ENCODE data around the gene SLC25A45. TPM values are rescaled to one million over a fixed set of nuclear protein-coding genes. Genes with fewer than 3 reads are reported as not detected.

The SLC25A45 gene
- polyA plus RNA-seq, 1 donor: 7.2 TPM

DNA sequence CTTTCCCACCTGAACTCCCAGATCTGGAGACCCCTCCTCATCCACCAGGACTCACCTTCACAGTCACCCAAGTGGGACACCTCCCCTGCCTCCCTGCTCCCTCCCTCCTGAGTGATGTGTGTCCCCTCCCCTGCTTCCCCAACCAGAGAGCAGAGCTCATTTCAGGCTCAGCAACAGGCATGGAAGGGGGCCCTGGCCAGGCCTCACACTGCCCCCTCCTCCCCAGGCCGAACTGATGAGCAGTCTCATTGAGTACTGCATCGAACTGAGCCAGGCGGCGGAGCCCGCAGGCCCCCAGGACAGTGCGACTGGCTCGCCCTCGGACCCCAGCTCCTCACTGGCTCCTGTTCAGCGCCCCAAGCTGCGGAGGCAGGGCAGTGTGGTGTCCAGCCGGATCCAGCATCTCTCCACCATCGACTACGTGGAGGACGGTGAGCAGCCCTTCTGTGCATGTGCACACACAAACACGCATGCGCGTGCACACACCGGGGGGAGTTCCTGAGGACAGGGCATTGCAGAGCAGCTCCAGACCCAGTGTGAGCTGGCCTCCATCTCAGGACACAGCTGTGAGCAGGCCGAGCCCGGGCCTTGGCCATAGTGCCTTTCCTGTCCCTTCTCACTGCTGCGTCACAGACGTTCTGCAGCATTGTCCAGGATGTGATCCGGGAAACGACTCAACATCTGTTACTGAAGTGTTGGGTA lies 22.3 kb upstream of the SLC25A45 start:
- DNase-seq: no peak

DNA sequence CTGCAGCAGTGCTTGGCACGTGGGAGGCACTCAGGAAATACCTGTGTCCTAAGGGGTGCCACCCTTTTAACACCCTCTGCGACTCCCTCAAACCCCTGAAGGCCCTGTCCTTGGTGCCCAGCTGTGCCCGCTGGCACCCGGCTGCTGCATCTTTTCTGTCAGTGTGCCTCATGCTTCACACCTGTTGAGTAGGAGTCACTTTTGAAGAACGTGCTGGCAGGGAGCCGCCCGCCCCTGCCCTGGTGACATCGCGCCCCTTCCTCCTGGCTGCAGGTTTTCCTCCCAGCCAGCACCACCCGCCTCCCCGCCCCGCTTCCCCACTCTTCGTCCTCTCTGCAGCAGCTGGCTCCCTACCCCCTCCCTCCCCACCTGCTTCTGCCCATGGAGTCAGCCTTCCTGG lies 21.8 kb upstream of the SLC25A45 start:
- no peak for DNase-seq

DNA sequence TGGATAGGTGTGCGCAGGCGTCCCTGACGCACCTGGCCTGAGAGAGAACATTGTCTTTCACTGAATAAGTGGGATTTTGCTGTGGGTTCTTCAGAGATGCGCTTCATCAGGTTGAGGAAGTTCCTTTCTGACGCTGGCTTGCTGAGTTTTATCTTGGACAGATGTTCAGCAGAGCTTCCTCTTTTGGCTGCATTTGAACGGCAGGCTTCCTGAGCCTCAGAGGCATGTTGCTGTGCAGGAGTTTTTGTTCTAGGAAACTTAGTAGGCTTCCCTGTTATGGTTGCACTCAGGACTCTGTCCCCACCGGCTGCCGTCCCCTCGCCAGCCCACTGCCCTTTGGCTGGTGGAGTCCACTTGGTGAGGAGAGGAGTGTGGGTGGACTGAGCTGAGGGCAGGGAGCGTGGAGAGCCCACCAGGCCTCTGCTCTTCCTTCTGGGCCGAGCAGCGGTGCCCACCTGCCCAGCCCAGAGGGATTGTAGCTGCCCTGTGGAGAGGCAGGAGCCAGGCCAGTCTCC lies 21.2 kb upstream of the SLC25A45 start:
- no peak for DNase-seq

DNA sequence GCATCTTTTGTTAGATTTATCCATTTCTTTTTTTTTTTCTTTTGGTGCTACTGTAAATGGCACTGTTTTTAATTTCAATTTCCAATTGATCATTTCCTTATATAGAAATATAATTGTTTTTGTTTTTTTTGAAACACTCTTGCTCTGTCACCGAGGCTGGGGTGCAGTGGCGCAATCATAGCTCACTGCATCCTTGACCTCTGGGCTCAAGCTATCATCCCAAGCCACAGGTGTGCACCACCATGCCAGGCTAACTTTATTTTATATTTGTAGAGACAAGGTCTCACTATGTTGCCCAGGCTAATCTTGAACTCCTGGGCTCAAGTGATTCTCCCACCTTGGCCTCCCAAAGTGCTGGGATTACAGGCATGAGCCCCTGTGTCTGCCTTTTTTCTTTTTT lies 20.3 kb upstream of the SLC25A45 start:
- no peak for DNase-seq

DNA sequence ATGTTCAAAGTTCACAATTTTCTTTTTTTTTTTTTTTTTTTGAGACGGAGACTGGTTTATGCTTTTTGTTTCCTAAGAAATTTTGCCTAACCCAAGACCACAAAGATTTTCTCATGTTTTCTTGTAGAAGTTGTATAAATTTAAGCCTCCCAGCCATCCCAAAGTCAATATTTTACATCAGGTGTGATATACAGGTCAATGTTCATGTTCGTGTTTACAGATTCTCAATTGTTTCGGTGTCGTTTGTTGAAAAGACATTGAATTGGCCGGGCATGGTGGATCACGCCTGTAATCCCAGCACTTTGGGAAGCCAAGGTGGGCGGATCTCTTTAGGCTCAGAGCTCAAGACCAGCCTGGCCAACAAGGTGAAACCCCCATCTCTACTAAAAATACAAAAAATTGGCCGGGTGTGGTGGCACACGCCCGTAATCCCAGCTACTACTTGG lies 19.4 kb upstream of the SLC25A45 start:
- DNase-seq: no peak

DNA sequence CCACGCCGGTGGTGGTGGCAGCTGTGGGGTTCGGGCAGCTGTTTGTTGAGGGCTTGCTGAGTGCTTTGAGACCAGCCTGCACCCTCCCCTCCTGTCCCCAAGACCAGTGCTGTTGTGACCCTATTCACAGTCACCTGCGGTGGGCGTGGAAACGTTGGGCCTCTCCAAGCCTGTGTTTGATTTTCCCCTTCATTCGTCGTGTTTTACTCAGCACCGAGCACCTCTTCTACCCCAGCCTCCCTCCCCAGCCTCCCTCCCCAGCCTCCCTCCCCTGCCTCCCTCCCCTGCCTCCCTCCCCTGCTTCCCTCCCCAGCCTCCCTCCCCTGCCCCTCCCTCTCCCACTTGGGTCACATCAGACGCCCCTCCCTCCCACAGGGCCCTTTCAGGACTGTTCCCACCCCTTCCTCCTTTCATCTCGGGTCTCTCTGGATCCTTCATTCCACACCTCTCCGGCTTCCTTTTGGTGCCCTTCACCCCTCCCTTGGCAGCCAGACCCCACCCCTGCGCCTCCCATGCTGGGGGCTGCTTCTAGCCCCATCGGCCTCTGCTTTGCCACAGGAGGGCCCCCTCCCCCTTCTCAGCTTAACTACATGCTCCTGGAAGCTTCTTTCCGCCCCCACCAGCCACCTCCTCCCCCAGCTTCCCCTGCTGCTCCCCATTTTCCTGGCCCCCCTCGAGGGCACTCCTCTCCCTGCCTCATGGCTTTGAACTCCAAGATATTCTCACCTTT lies 18.8 kb upstream of the SLC25A45 start:
- no peak for DNase-seq

DNA sequence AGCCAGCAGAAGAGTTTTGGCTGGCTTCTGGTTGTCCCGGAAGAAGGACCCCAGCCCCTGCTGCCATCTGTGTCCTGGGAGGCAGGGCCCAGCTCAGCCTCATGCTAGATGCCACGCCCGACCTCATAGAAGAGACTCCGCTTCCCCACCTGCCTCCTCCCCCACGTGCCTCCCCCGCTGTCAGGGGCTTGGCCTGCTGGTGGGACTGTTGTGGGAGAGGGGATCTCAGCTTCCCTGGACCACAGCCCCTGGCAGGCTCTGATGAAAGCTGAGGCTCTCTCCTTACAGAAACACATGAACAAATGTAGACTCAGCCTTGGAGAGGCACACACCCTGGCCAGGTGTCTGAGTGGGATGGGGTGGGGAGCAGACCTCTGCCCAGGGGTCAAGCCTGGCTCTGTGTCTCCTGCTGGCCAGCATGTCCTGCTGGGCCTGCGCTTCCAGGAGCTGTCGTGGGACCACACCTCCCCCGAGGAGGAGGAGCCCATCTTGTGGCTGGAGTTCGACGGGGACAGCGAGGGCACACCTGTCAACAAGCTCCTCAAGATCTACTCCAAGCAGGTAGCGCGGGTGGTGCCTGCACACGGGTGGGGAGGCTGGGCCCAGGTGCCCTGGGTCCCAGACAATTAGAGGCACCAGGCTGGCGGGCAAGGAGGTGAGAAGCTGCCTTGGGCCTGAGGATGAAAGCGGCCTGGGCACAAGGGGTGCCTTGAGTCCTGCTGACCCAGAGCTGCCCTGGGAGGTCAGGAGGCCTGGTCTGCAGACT lies 18.0 kb upstream of the SLC25A45 start:
- no peak for DNase-seq

DNA sequence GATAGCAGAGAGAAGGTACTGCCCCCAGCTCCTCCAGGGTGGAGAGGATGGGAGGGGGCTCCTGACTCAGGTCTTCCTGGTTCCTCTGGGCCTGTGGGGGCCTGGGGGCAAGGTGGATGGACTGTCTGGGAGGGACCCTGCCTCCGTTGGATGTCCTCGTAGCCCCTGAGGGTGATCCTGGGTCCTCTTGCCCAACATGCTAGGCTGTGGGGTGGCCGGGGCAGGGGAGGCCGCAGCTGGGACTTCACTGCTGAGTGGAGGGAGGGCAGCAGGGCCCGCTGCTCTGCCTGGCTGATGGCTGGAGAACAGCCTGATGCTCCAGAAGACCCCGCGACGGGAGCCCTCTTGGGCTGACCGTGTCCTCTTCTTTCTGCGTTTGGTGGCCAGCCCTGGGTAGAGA lies 17.4 kb upstream of the SLC25A45 start:
- no peak for DNase-seq

DNA sequence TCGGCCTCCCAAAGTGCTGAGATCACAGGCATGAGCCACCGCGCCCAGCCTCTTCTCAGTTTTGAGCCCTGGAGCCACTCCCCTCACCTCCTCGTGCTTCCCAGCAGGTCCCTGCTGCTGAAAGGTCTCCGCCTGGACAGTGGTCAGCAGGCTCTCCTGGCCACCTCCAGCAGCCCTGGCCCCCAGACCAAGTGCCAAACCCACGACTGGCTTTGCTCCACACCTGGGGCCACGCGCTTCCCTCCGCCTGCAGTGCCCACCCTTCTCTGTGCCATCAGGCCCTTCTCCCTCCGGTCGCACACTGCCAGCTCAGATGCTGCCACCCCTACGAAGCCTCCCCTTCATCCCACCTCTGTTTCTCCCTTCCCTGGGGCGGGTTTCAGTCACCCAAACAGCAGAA lies 16.8 kb upstream of the SLC25A45 start:
- DNase-seq: no peak

DNA sequence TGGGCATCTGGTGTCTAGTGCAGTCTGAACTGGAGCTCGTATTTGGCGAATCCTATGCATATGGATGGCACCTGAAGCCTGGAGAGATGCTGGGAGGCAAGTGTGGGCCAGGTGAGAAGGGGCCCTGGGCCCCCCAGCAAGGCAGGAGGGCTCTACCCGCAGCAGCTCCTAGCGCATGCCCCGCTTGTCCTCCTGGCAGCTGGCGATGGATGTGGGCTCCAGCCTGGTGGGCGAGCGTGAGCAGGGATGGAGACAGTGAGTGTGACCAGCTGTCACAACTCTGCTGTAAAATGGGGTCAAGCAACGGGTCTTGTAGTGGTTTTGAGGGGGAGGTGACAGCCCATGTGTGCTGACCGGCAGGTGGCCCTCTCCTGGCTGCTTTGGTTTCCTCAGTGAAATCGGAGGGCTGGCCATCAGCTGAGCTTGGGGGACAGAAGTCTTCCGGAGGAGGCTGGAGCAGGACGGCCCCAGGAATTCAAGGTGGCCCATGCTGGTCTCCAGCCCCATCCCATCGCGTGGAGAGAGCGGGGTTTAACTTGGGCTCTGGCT lies 16.0 kb upstream of the SLC25A45 start:
- no peak for DNase-seq

DNA sequence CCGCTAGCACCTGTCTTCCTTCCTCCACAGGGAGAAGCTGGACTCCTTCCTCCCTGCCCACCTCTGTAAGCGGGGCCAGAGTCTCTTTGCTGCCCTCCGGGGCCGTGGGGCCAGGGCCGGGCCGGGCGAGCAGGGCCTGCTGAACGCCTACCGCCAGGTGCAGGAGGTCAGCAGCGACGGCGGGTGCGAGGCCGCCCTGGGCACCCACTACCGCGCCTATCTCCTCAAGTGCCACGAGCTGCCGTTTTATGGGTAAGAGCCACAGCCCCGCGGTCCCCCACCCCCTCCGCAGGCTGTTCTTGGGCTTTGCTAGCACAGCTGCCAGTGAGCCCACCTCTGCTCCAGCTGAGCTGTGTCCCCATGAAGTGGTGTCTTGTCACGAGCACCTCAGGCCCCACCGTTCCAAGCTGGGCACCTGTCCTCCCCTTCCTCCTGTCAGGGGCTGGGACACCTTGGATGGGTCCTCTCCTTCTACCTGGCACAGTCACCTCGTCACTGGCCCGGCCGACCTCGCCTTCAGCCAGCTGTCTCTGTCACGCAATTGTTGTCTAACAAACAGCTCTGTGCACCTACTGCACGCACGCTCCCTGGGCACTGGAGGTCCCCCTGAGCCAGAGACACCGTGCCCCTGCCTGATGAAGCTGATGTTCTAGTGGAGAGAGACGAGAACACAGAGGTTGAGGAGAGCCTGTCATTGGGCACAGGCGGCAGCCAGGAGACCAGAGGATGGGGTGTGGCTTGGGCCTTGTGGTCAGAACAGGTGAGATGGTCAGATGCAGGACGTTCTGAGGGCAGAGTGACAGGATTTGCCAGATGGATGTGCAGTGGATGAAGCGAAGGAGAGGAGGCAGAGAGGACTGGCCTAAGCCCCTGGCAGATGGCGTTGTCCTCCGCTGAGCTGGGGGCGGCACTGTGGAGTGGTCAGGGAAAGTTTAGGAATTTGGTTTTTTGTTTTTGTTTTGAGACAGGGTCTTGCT lies 14.6 kb upstream of the SLC25A45 start:
- DNase-seq: no peak

DNA sequence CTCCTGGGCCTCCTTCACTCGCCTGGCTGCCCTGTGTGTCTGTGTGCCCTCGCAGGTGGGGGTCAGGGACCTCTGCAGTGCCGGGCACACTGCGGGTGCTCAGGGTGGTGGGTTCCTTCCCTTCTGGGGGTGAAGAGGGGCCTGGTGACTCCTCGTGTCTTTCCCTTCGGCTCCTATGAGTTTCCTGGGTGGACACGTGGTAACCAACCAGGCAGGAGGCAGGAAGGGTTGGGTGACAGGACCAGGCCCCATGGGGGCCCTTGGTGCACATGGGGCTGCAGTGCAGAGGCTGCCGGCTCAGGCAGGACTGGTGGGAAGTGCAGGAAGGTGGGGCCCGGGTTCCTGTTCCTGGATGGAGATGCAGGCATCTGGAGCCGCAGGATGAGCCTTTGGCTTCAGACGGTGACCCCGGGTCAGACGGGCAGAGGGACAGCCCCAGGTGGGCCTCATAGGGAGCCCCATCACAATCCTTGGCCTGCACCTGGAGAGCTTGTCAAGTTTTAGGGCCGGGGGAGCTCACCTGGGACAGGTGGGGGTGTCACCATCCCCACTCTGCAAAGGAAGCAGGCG lies 13.6 kb upstream of the SLC25A45 start:
- DNase-seq: no peak

DNA sequence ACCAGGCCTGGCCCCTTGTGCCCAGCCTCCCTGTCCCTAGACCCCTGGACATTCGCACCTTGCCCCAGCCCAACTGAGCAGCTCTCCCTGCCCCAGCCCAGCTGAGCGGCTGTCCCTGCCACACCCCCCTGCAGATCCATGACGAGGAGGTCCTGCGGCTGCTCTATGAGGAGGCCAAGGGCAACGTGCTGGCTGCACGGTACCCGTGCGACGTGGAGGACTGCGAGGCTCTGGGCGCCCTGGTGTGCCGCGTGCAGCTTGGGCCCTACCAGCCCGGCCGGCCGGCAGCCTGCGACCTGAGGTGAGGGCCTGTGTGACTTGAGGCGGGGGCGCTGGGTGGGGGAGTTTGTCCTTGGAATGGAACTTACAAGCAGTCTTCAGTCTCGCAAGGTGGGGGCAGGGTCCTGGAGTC lies 11.7 kb upstream of the SLC25A45 start:
- no peak for DNase-seq

DNA sequence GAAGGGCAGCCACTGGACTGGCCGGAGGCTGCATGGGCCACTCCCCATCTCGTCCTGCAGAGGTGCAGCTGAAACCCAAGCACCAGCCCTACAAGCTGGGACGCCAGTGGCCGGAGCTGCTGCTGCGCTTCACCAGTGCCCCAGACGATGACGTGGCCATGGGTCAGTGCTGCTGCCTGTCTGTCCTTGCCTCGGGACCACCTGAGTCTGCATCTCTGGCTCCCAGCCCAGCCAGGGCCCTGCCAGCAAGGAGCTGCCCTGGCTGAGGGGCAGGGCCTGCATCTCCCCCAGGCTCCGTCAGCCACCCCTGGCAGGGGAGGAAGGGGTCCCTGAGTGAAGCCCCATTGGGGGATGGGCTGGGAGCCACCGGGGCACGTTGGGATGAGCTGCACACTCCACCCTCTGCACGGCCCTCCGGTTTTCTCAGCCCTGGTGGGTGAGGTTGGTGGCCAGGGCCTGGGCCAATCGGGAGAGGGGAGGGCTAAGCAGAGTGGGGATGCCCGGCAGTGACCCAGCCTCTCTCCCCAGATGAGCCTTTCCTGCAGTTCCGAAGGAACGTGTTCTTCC lies 11.2 kb upstream of the SLC25A45 start:
- DNase-seq: no peak

DNA sequence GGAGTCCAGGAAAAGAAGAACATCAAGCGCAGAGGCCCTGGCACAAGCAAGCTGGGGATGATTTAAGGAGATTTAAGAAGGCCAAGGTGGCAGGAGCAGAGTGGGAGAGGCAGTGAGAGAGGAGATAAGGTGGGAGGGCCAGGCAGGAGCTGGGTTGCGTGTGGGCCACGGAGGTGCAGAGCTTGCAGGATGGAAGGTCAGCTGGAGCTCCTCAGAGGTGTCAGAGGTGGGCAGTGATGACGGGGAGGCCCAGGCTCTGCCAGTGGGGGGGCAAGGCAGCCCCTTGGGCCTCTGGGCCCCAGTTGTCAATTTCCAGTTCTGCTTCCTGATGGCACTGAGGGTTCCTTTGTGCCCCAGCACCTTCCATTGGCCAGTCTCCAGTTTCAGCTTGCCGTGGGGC lies 10.5 kb upstream of the SLC25A45 start:
- DNase-seq: no peak

DNA sequence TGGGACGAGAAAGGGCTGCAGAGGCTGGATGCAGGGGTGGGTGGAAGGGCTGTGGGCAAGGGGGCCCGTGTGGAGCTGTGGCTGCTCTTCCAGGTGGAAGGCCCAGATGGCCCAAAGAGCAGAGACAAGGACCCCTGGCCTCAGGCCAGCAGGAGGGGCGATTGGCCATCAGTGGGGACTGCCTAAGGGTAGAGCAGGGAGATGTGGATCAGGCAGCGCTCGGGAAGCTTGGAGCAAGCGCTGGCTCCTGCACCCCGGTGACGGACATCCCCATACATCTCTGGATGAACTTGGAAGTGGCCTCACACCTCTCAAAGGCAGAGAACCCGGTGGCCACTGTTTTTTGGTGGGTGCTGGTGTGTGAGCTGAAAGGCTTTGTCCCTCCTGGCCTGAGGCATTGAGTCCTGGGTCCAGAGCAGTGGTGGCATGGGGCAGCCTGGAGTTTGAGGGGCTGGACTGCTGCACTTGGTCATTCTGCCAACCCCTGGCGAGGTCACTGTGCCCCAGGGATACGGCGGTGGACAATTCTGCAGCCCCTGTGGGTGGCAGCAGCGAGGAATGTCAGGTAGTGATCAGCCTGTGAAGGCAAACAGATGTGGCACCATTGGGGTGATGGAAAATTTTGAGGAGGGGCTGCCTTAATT lies 9.9 kb upstream of the SLC25A45 start:
- no peak for DNase-seq

DNA sequence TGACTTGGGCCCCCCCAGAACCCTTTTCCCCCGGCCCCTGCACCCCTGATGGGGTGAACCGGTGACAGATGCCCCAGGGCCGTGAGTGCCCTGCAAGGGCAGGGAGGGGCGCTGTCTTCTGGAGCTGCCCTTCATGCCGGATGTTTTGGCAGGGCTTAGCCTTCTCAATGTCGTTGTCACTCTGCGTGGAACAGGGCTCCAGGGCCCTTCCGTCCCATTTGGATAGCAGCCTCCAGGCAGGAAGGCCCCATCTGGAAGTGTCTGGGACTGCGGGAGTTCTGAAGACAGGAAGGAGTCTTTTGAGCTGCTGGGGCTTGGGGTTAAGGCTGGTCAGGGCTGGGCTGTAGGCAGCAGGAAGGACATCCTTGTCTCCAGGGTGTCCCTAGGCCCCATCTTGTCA lies 8.6 kb upstream of the SLC25A45 start:
- DNase-seq: no peak

DNA sequence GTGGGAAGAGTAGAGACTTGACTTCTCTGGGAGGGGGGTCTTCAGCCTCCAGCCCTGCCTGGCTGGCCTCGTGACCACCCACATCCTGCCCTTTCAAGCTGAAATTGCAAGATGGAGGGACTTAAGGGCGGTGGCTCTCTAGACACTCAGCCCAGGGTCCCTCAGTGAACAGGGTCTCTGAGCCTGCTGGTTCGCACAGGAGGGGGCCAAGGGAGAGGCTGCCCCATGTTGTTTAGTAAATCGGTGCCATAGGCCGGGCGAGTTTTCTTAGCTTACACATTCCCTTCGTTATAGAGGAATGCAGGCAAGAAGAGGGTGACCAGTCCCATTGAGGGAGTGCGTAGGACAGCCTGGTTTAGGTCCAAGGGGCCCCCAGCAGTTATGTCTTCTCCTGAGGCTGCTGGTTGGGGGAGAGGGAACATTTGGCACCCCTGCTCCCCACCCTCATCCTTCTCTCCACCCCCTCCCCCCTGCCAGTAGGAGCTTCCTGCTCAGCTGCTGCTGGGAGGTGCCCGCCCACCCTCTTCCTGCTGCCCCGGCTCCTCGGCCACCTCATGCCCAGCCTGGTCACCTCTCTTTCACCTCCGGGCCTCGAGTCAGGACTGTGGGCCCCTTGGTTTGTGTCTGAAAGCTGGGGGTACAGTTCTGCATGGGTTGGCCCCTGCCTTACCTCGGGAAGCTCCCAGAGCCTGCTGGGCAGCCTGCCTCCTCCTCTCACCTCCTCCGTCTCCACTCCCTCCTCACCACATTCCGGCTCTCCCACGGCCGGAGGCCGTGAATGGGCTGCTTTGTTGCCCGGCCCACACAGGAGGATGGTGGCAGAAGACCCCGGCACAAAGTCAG lies 7.9 kb upstream of the SLC25A45 start:
- no peak for DNase-seq

Measured in left kidney (tissue), 2 donors.